RPMI8226 (cell line): ENCODE data around the gene APLN.

ENCODE experiments used
- DNase-seq: peaks from one replicate; pipeline ENCODE4 v3.0.0-alpha.2; 2015

The APLN gene

DNA sequence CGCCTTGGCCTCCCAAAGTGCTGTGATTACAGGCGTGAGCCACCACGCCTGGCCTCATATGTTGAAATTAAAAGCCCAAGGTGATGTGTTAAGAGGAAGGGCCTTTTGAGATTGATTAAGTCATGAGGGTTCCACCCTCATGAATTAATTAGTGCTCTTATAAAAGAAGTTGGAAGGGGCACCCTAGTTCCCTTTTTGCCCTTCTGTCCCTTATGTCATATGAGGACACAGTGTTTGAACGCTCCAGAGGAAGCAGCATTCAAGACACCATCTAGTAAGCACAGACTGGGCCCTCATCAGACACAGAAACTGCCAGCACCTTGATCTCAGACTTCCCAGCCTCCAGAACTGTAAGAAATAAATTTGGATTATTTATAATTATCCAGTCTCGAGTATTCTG is 5.1 kb upstream of the APLN start:
- DNase-seq = no peak

DNA sequence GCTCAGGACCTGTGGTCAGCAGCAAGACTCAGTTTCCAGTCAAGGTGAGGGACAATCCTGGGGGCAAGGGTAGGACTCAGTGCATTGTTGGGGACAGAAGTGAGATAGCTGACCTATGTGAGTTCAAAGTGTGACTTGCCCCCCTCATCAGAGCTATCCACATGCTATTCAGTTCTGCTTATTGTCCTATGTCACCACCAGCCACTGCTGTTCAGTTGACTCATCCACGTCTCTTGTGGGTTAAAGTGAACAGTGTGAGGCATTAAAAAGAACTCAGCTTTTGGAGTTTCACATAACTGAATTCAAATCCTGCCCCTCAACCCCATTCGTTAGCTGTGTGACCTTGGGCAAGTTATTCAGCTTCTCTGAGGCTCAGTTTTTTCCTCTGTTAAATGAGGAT is 4.4 kb upstream of the APLN start:
- no peak for DNase-seq

GRCh38 chrX:129658429-129658828 is 3.7 kb upstream of the APLN start:
- no peak for DNase-seq

DNA sequence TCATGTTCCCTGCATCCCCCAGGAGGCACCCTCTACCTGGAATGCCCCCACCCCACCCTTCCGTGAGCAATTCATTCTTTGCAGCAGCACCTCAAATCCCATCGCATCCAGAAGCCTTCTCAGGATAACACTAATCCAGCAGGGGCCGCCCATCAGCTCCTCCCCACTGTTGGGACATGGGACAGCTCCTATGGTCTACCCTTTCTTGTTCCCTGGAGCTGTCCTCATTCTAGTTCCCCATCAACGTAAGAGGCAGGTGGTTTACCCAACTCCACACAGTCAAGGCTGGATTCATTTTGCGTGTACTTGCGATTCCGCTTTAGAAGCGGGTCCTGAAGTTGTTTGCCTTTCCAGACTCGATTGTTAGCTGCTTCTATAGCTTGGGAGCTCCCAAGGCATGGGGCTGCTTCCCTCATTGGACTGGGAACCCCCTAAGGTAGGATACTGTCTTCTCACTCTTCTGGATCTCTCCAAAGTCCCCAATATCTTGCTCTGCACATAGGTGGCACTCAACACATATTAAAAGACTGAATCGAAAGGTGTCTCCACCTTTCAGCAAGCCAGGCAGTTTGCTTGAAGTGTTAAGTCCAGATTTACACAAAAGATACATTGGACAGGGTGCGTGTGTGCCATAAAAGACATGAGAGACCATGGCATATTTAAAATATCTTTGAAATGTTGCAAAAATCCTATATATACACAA is 942 bp upstream of the APLN start:
- peak; percentile 40 for DNase-seq

DNA sequence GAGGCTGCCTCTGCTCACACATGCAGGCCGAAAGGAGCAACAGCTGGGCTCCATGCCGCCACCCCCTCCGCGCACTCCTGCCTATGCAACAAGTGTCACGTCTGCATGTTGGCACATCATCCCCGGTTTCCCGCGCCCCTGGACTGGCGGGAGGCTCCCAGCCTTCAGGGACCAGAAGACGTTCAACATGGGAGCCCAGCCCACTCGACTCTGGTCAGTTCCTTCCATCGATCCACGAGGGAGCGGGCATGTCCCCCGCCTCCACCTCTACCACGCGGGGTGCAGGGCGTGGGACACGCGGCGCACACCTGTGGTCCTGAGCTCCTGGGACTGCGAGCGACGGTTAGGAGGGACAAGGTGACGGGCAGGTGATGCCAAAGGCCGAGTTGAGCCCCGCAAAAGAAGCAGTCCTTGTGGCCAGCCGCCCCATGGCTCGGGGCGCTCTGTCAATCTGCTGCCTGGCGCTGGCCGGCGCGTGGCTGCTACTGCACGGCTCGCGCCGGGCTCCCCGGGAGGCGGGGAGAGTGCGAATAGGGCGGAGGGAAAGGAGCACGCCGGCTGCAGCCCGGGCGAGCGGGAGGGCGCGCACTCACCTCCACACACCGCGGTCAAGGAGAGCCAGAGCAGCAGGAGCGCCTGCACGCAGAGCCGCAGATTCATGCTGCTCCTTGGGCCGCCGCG is 645 bp downstream of the APLN start:
- DNase-seq = peak; percentile 56

GRCh38 chrX:129653181-129653970 is 1.4 kb downstream of the APLN start:
- peak; percentile 26 for DNase-seq

DNA sequence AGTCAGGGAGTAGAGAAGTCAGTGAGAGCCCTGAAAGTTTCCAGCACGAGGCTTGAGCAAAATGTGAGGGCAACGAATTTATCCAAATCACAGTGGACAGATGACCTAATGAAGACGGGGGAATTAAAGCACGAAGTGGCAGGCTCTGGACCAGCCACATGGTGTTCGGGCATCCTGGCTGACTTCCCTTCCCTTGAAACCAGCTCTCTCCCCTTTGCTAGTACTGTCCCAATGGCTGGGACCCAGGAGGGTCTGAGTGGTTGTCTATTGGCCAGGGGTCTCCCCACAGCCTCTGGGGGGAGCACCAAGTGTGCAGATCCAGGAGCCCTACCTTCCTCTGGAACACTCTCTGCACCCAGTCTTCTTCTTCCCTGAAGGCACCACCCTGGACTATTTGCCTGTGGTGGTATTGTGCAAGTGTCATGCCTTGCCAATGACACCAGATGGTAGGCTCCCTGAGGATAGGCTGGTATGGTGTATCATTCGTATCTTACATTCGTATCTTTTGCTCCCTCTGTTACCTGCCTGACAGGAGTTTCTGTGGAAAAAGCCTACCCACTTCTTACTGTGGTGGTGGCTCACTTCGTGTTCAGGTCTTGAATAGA is 2.1 kb downstream of the APLN start:
- DNase-seq = no peak

DNA sequence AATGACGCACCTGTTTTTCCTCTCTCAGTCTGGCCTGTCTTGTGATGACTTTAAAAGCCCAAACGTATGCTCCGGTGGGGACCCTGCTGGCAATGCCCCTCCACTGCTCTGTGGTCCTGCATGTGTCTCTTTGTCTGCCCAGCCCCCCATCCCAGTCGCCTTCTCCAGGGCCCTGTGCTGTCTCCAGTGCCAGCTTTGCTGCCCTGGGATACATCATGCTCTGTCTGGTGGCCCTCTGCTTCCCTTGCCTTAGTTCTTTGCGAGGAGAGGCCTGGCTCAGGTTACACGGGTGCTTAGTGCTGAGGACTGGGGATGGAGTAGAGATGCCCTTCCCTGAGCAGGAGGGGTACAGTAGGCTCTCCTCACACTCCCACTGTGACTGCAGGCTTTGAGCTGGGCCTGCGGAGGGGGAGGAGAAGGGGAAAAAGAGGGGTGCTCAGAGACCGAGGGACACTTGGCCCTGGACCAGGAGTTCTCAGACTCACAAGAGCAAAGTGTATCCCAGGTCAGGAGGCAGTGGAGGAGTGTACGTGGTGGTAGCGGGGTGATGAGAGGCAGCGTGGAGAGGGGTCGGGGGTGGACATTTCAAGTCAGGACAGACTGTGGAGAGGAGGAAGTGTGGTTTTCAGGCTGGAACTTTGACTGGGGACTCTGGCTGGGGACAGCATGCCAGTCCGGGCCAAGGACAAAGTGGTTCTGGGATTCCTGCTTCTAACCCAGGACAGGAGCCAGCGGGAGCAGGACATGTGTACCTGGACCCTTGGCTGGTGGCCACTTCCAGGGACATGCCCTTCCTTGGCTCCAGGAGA is 2.8 kb downstream of the APLN start:
- DNase-seq = no peak

DNA sequence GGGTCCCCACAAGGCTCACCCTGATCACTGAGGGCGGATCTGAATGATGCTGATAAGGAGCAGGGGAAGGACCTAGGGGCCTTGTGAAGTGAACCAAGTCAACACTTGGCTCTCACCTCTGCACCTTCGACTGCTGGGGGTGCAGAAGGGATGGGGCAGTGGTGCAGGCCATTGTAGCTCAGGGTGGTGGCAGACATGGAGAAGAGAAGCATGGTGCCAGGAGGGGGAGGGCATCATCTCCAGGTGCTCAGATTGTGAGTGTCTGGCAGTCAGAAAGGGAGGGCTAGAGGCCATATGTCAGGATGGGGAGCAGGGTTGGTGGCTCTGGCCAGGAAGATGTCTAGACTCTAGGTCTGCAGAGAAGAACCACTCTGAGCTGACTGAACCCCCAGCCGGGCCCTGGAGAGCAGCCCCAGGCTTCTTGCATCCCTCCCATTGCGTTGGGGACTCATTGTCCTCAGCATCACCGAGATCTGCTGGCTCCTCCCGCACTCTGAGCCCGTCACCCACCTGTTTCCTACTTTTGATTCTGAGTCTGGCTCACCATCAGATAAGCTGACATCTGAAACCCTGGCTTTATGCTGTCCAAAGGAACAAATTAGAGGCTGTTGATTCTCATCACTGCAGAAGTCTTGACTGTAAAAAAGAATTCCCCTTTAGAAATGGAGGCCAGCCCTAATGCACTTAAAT is 3.8 kb downstream of the APLN start:
- DNase-seq = no peak

GRCh38 chrX:129650183-129650689 is 4.5 kb downstream of the APLN start:
- DNase-seq = no peak

DNA sequence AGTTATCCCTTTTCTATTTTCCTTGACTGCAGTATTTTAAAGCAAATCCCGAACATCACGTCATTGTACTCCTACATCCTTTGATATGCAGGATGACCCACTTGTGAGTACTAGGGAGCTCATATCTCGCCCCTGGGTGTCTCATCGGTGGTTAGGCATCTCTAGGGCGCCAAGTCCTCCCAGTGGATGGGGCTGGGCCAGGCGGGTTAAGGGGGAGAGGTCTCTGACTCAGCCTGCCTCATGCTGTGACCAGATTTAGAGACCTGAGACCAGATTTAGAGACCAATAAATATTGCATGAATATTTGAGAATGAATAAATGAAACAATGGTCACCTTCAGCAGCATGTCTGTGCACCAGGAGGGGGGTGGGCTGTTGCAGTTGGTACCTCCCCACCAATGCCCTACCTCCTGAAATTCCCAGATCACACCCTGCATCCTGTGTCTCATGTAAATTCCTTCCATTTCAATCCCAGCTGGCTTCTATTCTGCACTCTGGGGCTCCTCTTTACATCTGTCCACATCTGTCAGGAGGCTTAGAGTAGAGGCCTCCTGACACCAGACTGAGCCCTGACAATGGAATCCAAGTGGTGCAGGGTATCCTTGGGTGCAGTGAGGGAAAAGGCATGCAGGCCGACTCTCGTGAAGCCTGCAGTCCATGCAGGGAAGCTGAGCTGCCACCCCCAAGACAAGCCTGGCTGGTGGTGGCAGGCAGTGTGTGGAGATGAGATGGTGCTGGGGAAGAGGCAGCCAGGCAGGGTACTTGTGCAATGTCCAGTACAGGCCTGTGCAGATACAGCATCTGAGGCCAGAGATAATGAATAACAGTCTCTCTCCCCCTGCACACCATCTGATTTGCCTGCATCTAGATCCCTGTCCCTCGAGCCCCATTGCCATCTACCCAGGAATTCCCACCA is 5.2 kb downstream of the APLN start:
- no peak for DNase-seq

DNA sequence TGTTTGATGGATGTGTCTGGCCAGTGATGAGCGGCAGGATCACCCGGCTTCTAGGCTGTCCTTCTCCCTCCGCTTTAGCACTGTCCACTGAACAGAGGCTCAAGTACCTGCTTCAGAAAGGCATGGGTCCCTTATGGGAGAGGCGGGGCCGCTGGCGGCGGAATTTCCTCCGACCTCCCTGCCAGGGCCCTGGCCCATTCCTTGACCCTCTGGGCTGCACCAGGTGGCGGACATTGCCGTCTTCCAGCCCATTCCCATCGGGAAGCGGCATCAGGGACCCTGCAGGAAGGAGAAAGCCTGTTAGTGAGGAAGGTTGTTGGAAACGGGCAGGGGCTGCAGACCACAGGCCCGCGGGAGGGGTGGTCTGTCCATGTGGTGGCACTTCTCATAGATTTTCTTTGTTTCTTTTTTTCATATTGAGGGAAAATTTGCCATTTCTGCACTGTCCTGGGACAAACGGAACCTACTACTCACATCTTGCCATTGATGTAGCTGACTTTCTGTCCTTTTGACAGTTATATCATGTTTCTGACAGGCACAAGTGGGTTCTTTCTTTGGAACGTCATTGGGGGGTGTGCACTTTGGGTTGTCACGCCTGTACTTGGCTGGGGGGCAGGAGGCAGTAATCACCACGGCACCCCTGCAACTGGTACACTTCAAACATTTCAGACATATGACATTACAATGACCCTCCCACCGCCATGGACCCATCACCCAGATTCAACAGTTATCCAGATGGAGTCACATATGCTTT is 6.1 kb downstream of the APLN start:
- no peak for DNase-seq

DNA sequence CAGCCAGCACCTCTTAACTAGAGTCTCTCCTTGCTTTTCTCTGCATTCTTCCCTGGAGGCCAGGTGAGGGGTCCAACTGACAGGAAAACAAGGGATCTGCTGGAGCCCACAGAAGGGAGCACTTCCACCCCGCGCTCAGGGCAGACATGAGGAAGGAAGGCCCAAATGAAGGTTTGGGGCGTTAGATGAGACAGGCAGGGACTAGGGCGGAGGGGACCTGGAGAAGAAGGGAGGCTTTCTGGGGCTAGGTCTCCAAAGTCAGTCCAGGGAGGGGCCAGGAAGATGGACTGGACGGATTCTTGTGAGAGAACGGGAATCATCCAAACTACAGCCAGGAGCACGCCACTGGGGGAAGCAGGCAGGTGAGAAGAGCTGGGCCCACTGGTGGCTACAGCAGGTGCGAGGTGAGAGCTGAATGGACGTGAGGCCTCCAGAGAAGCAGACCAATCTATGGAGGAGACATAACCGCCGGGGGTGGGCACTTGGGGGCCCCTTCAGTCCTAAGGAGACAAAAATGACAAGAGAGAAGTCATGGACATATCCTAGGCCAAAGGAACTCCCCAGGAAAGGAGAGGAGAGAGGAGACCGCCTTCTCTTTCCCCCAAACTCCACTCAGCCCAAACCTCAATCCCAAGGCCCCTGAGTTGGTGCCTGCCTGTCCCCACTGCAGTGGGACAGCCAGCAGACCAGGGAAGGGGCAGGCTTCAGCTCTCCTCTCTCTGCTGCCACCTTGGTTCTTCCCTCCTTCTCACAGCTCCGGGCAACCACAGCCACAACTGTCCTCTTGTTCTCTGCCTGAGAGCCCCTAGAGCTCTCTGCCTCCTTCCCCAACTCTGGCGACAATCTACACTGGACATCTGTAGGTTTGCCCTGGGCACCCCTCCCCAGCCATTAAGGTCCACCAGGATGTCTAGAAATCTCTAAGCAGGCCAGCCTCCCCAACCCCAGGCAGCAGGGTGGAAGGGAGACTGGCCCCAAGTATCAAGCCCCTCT is 7.0 kb downstream of the APLN start:
- DNase-seq = no peak

DNA sequence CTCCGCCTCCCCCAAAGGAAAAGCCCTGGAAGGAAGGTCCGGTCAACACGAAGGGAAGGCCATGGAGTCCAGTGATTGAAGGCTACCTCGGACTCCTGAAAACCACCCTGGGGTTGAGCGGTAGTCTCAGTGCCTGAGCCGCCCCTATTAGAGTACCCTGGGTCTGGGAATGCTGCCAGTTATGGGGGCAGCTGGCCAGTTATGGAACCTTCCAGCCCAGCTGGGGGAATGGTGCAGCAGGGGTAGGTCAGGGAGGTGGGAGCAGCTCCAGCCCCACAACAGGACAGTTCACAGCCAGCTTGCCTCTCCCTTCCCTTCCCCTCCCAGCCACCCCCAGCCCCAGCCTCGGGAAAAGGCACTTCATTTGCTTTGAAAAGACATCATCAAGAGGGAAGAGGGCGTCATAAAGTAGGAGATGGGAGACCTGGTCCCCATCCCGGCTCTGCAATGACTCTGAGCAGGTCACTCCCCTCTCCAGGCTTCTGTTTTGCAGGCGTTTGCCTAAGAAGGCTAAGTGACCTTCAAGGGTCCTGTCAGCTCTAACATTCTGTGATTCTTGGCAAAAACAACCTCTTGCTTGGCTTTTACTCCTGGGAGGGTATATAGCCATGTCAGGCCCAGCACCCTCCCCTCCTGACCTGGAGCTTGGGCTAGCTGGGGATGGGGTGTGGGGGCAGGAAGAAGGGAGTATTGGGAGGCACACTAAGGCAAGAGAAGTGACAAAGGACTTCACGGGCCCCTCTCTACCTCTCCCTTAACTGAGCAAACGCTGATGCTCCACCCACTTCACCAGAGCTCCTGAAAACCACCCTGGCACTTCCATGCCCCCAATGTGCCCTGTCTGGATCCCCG is 8.0 kb downstream of the APLN start:
- no peak for DNase-seq

DNA sequence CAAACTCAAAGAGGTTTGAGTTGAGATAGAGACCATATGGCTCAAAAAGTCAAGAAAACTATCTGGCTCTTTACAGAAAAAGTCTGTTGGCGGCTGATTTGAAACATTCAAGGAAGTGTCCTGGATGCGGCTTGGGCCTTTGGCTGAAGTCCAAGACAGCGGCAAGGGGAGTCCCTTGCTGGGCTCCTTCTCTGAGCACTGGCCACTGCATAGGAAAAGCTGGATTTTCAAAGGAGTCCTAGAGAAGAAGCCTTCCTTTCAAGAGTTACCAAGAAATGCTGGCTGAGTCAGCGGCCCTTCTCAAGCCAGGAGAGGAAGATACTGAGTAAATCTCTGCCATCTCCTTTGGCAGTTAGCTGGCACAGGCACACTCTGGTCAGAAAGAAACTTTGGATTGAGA is 12.1 kb downstream of the APLN start:
- no peak for DNase-seq

GRCh38 chrX:129641941-129642340 is 12.8 kb downstream of the APLN start:
- peak; percentile 23 for DNase-seq

GRCh38 chrX:129641469-129641868 is 13.3 kb downstream of the APLN start:
- DNase-seq = no peak

DNA sequence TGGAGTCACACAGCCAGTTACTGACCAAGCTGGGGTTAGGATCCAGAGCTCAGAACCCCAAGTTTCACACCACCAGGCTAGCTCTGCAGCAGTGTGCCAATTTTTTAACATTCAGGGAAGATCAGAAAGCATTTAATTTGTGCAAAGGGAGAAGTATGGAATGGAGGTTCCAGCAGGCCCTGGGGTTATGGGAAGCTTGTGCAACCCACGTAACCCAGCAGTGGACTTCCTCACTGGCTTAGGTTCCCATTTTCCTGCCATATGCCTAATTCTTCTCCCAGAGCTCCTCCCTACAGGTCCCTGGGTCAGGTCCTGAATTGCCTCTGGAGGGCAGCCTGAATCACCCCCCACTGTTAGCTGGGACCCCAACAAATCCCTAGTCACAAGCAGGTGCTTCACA is 14.0 kb downstream of the APLN start:
- no peak for DNase-seq
